CD4-positive, alpha-beta memory T cell (primary cell): ENCODE measurements around the gene MRGPRG. TPM values are rescaled to one million over a fixed set of nuclear protein-coding genes. Genes with fewer than 3 reads are reported as not detected.

Experiments used
- CTCF ChIA-PET: fragments of 350-600 bp; sonication (Branson Sonifier 250); formaldehyde crosslinking; loops from one replicate; lab custom pipeline; 2021; ENCODE audit warnings: inconsistent platforms; ENCODE audit not compliant: partially characterized antibody; lab: Charles Lee
- POLR2A ChIA-PET: fragments of 350-600 bp; sonication (Branson Sonifier 250); formaldehyde crosslinking; loops from one replicate; lab custom pipeline; 2021; ENCODE audit not compliant: partially characterized antibody; lab: Charles Lee
- DNase-seq, 5 donors: peaks; one replicate each; pipeline versions ENCODE4 v3.0.0 to v3.0.0-alpha.2; 2020 to 2022; ENCODE audit warnings: mixed read lengths in 1 of 5
- H3K27ac ChIP-seq: one replicate; pipeline ENCODE4 v1.7.0; 2013; ENCODE audit warnings: low read depth, low read length
- H3K27me3 ChIP-seq: 2 replicates; pipeline ENCODE4 v1.7.0; 2013; ENCODE audit warnings: mild to moderate bottlenecking, low read length, moderate library complexity; ENCODE audit not compliant: insufficient read depth
- H3K36me3 ChIP-seq: 2 replicates; pipeline ENCODE4 v1.7.0; 2013; ENCODE audit warnings: mild to moderate bottlenecking, low read length, moderate library complexity; ENCODE audit not compliant: insufficient read depth
- H3K4me1 ChIP-seq: 2 replicates; pipeline ENCODE4 v1.7.0; 2013; ENCODE audit warnings: mild to moderate bottlenecking, low read length, moderate library complexity; ENCODE audit not compliant: insufficient read depth
- H3K4me3 ChIP-seq, 2 donors: one replicate each; pipeline ENCODE4 v1.7.0; 2013; ENCODE audit warnings: low read length in 2 of 2, mild to moderate bottlenecking in 1 of 2
- H3K9me3 ChIP-seq, 2 donors: one replicate each; pipeline ENCODE4 v1.7.0; 2013; ENCODE audit warnings: low read length in 2 of 2, control low read depth in 1 of 2; ENCODE audit not compliant: control insufficient read depth in 1 of 2
- H3K27ac Mint-ChIP-seq, 7 donors: one replicate each; pipeline ENCODE4 v1.8.0; 2020 to 2021; ENCODE audit warnings: mixed read lengths in 7 of 7, mild to moderate bottlenecking in 6 of 7, inconsistent platforms in 3 of 7, moderate library complexity in 3 of 7
- H3K27me3 Mint-ChIP-seq, 2 donors: one replicate each; pipeline ENCODE4 v1.8.0; 2020 to 2021; ENCODE audit warnings: mixed read lengths in 2 of 2
- H3K36me3 Mint-ChIP-seq, 2 donors: one replicate each; pipeline ENCODE4 v1.8.0; 2020 to 2021; ENCODE audit warnings: mixed read lengths in 2 of 2, inconsistent platforms in 1 of 2, mild to moderate bottlenecking in 1 of 2
- H3K4me1 Mint-ChIP-seq, 4 donors: one replicate each; pipeline ENCODE4 v1.8.0; 2020 to 2021; ENCODE audit warnings: mixed read lengths in 4 of 4, mild to moderate bottlenecking in 1 of 4
- H3K4me3 Mint-ChIP-seq, 8 donors: one replicate each; pipeline ENCODE4 v1.8.0; 2020 to 2021; ENCODE audit warnings: mixed read lengths in 8 of 8, mild to moderate bottlenecking in 7 of 8, moderate library complexity in 6 of 8, inconsistent platforms in 3 of 8
- H3K9me3 Mint-ChIP-seq, 8 donors: one replicate each; pipeline ENCODE4 v1.8.0; 2020 to 2021; ENCODE audit warnings: mixed read lengths in 8 of 8, mild to moderate bottlenecking in 5 of 8, inconsistent platforms in 3 of 8, moderate library complexity in 1 of 8
- intact Hi-C: fragments of 100-400 bp; cut with micrococcal nuclease; formaldehyde crosslinking; loops from one replicate; pipeline ENCODE4 v1.15.1; 2023
- polyA plus RNA-seq, 2 donors: library from polyadenylated mRNA; unstranded; fragments of 300-500 nt; fragmentation: Illumina TruSeq; gene quantifications; one replicate each; pipeline ENCODE4 v1.2.3, GENCODE V29; 2021
- total RNA-seq, 2 experiments: library from RNA; stranded (reverse); gene quantifications; one replicate each; pipeline ENCODE4 v1.2.3, GENCODE V29; 2021

MRGPRG gene
- total and polyA plus RNA-seq, 4 experiments from 2014 or later, result not detected

- H3K27me3 ChIP-seq, result no peaks in the 10 kb centered on the region
- no peaks in the 10 kb centered on the region for H3K4me1 ChIP-seq
- H3K36me3 ChIP-seq, result no peaks in the 10 kb centered on the region
- ChIA-PET POLR2A (no interaction called here), CTCF (no interaction called here)
- H3K4me3 ChIP-seq, result no peak overlapping the region
- no peaks in the 10 kb centered on the region for H3K9me3 ChIP-seq
- H3K4me3 Mint-ChIP-seq, result no peak overlapping the region
- peaks cover 0 to under 1% (median 0%) of the 10 kb centered on the region in 8 donors for H3K9me3 Mint-ChIP-seq
- H3K4me1 Mint-ChIP-seq, result no peaks in the 10 kb centered on the region
- H3K27ac ChIP-seq, result no peak overlapping the region
- no peak overlapping the region for H3K27ac Mint-ChIP-seq
- no peak for DNase-seq
- intact Hi-C loops, result no loop called here
- H3K36me3 Mint-ChIP-seq, result no peaks in the 10 kb centered on the region
- H3K27me3 Mint-ChIP-seq, result peaks cover 1 to 4% of the 10 kb centered on the region in 2 donors
Observed at GRCh38 chr11:3229673-3230630, 11.3 kb upstream of the MRGPRG start.

GRCh38 chr11:3228445-3228829 is 9.8 kb upstream of the MRGPRG start:
- H3K4me3 ChIP-seq, result no peak overlapping the region
- no peak overlapping the region for H3K27ac ChIP-seq
- ChIA-PET POLR2A (no interaction called here), CTCF (no interaction called here)
- no peak for DNase-seq
- H3K27me3 ChIP-seq, result no peaks in the 10 kb centered on the region
- H3K4me1 ChIP-seq, result no peaks in the 10 kb centered on the region
- intact Hi-C loops, result no loop called here
- Mint-ChIP-seq H3K4me3 (no peak overlapping the region), H3K9me3 (no peaks in the 10 kb centered on the region), H3K4me1 (peaks cover 0 to under 1% (median 0%) of the 10 kb centered on the region in 4 donors), H3K27ac (no peak overlapping the region), H3K36me3 (no peaks in the 10 kb centered on the region), H3K27me3 (peaks cover 3 to 4% of the 10 kb centered on the region in 2 donors)
- H3K9me3 ChIP-seq, result no peaks in the 10 kb centered on the region
- no peaks in the 10 kb centered on the region for H3K36me3 ChIP-seq

GRCh38 chr11:3227568-3228444 is 9.2 kb upstream of the MRGPRG start:
- H3K4me1 ChIP-seq, result no peaks in the 10 kb centered on the region
- H3K9me3 ChIP-seq, result no peaks in the 10 kb centered on the region
- no peak overlapping the region for H3K4me3 Mint-ChIP-seq
- H3K27me3 ChIP-seq, result no peaks in the 10 kb centered on the region
- no peaks in the 10 kb centered on the region for H3K36me3 ChIP-seq
- H3K4me1 Mint-ChIP-seq, result peaks cover under 1 to 7% (median 3%) of the 10 kb centered on the region in 4 donors
- no peaks in the 10 kb centered on the region for H3K36me3 Mint-ChIP-seq
- POLR2A ChIA-PET, result no interaction called here
- no peak overlapping the region for H3K4me3 ChIP-seq
- no peak for DNase-seq
- no peak overlapping the region for H3K27ac ChIP-seq
- intact Hi-C loops, result no loop called here
- peaks cover 3 to 6% of the 10 kb centered on the region in 2 donors for H3K27me3 Mint-ChIP-seq
- H3K27ac Mint-ChIP-seq, result no peak overlapping the region
- CTCF ChIA-PET, result no interaction called here
- H3K9me3 Mint-ChIP-seq, result no peaks in the 10 kb centered on the region

- peaks cover 2 to 9% (median 4%) of the 10 kb centered on the region in 4 donors for H3K4me1 Mint-ChIP-seq
- CTCF ChIA-PET, result no interaction called here
- H3K9me3 ChIP-seq, result no peaks in the 10 kb centered on the region
- no peak overlapping the region for H3K27ac ChIP-seq
- H3K4me3 Mint-ChIP-seq, result no peak overlapping the region
- no peak for DNase-seq
- H3K9me3 Mint-ChIP-seq, result no peaks in the 10 kb centered on the region
- no peak overlapping the region for H3K4me3 ChIP-seq
- H3K36me3 Mint-ChIP-seq, result no peaks in the 10 kb centered on the region
- no peaks in the 10 kb centered on the region for H3K27me3 ChIP-seq
- no peak overlapping the region for H3K27ac Mint-ChIP-seq
- no peaks in the 10 kb centered on the region for H3K4me1 ChIP-seq
- H3K36me3 ChIP-seq, result no peaks in the 10 kb centered on the region
- POLR2A ChIA-PET, result no interaction called here
- peaks cover 3 to 6% of the 10 kb centered on the region in 2 donors for H3K27me3 Mint-ChIP-seq
- intact Hi-C loops, result no loop called here
Observed at GRCh38 chr11:3226846-3227567, 8.4 kb upstream of the MRGPRG start.

- H3K27ac Mint-ChIP-seq, result no peak overlapping the region
- CTCF ChIA-PET, result no interaction called here
Observed at GRCh38 chr11:3225826-3226750, 7.5 kb upstream of the MRGPRG start.

GRCh38 chr11:3225159-3225758 is 6.6 kb upstream of the MRGPRG start:
- no peaks in the 10 kb centered on the region for H3K36me3 ChIP-seq
- no peaks in the 10 kb centered on the region for H3K36me3 Mint-ChIP-seq
- H3K4me1 Mint-ChIP-seq, result peaks cover 2 to 9% (median 4%) of the 10 kb centered on the region in 4 donors
- H3K27ac Mint-ChIP-seq, result no peak overlapping the region
- H3K9me3 Mint-ChIP-seq, result no peaks in the 10 kb centered on the region
- H3K4me3 Mint-ChIP-seq, result no peak overlapping the region
- POLR2A ChIA-PET, result no interaction called here
- CTCF ChIA-PET, result no interaction called here
- no peaks in the 10 kb centered on the region for H3K9me3 ChIP-seq
- H3K4me3 ChIP-seq, result no peak overlapping the region
- H3K27ac ChIP-seq, result no peak overlapping the region
- H3K4me1 ChIP-seq, result no peaks in the 10 kb centered on the region
- intact Hi-C loops, result no loop called here
- H3K27me3 ChIP-seq, result no peaks in the 10 kb centered on the region
- H3K27me3 Mint-ChIP-seq, result peaks cover 3 to 6% of the 10 kb centered on the region in 2 donors
- no peak for DNase-seq

More at GRCh38 chr11:3225826-3226750, 7.5 kb upstream of the MRGPRG start:
- H3K36me3 Mint-ChIP-seq, result no peaks in the 10 kb centered on the region
- Histone ChIP-seq H3K36me3 (no peaks in the 10 kb centered on the region), H3K27ac (no peak overlapping the region), H3K9me3 (no peaks in the 10 kb centered on the region), H3K27me3 (no peaks in the 10 kb centered on the region), H3K4me3 (no peak overlapping the region), H3K4me1 (no peaks in the 10 kb centered on the region)
- no peaks in the 10 kb centered on the region for H3K9me3 Mint-ChIP-seq
- H3K4me3 Mint-ChIP-seq, result no peak overlapping the region
- intact Hi-C loops, result no loop called here
- no peak for DNase-seq
- H3K27me3 Mint-ChIP-seq, result peaks cover 3 to 6% of the 10 kb centered on the region in 2 donors
- POLR2A ChIA-PET, result no interaction called here
- peaks cover 2 to 9% (median 4%) of the 10 kb centered on the region in 4 donors for H3K4me1 Mint-ChIP-seq
